Hematopoietic multipotent progenitor cell treated with erythropoietin and hydrocortisone succinate and interleukin-3 and kit ligand, for 8 days (in vitro differentiated cells): ENCODE data around the gene GMNN.
A peak's percentile ranks its signal among the peaks of the same experiment; 100 is the strongest.
"Not testable (repeated sequence)": the region's sequence is repeated elsewhere in the genome, so short reads cannot be mapped to it uniquely, and the experiment has no call there.

Source experiments
- DNase-seq: peaks from one replicate; pipeline ENCODE4 v3.0.0-alpha.2; 2015

GMNN gene

GRCh38 chr6:24774696-24775519, at the start of gene GMNN:
Gene GMNN (plus strand): TSS chr6:24774937. CDS start chr6:24777247, 2,310 bp downstream.
- DNase-seq: peak; percentile 97

DNA sequence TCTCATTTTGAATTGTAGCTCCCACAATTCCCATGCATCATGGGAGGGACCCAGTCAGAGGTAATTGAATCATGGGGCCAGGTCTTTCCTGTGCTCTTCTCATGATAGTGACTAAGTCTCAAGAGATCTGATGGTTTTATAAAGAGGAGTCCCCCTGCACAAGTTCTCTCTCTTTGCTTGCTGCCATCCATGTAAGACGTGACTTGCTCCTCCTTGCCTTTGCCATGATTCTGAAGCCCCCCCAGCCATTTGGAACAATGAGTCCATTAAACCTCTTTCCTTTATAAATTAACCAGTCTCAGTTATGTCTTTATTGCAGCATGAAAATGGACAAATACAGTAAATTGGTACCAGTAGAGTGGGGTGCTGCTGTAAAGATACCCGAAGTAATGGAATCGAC, 44.1 kb upstream of the GMNN start:
- DNase-seq: not testable (repeated sequence)

- not testable (repeated sequence) for DNase-seq
Observed at GRCh38 chr6:24731456-24732134, 43.1 kb upstream of the GMNN start.

DNA sequence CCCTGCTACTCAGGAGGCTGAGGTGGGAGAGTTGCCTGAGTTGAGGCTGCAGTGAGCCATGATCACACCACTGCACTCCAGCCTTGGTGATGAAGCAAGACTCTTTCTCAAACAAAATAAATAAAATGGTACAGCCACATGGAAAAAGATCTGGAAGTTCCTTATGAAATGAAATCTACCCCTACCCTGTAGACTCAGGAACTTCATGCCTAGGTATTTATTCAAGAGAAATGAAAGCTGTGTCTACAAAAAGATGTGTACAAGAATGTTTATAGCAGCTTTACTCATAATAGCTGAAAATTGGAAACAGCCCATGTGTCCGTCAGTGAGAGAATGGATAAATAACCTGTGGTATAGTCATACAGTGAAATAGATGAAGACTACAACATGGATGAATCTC, 40.6 kb upstream of the GMNN start:
- DNase-seq: no peak

DNA sequence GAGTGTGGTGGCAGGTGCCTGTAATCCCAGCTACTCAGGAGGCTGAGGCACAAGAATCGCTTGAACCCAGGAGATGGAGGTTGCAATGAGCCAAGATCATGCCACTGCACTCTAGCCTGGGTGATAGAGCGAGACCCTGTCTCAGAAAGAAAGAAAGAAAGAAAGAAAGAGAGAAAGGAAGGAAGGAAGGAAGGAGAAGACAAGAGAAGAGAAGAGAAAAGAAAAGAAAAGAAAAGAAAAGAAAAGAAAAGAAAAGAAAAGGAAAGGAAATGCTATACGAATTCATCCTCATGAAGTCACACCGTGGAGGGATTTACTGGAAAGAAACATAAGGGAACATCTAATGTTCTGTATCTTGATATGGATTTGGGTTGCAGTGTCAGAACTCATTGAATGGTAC, 40.0 kb upstream of the GMNN start:
- not testable (repeated sequence) for DNase-seq

DNA sequence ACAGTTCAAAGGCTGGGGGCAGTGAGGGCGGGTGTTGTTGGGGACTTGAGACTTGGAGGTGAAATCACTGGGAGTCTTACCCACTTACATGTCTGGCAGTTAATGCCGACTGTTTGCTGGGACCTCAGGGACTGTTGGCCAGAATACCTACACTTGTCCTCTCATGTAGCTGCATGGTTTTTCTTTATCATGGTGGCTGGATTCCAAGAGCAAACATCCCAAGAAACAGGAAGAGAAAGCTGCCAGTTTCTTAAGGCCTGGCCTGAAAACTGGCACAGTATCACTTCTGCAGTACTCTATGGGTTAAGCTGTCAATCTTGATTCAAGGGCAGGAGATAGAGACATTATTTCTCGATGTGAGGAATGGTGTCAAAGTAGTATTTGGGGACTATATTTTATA, 36.0 kb upstream of the GMNN start:
- no peak for DNase-seq

GRCh38 chr6:24740861-24741260, 33.9 kb upstream of the GMNN start:
- no peak for DNase-seq

- DNase-seq: no peak
Observed at GRCh38 chr6:24742216-24742738, 32.5 kb upstream of the GMNN start.

- peak; percentile 48 for DNase-seq
Observed at GRCh38 chr6:24743265-24743943, 31.3 kb upstream of the GMNN start.

- no peak for DNase-seq
Observed at GRCh38 chr6:24743944-24744335, 30.8 kb upstream of the GMNN start.

DNA sequence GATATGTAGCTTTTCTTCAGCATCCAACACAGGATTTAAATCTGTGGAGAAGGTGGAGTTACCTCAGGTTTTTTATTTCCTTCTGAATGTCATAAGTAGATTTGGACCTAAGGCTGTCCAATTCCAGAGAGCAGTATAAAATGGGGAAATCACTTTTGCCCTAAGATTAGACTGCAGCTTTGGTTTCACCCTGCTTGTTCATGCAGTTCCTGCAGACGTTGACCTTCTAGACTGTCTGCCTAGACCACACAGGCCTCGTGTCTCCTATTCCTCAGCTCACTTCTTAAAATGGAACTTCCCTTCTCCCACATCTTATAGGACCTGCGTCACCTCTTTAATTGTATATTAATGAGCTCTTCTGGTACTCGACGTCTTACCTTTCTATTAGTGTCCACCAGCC, 29.8 kb upstream of the GMNN start:
- DNase-seq: no peak

- DNase-seq: no peak
Observed at GRCh38 chr6:24749297-24749696, 25.4 kb upstream of the GMNN start.

- DNase-seq: not testable (repeated sequence)
Observed at GRCh38 chr6:24750878-24751277, 23.9 kb upstream of the GMNN start.

GRCh38 chr6:24752503-24752902, 22.2 kb upstream of the GMNN start:
- DNase-seq: no peak

DNA sequence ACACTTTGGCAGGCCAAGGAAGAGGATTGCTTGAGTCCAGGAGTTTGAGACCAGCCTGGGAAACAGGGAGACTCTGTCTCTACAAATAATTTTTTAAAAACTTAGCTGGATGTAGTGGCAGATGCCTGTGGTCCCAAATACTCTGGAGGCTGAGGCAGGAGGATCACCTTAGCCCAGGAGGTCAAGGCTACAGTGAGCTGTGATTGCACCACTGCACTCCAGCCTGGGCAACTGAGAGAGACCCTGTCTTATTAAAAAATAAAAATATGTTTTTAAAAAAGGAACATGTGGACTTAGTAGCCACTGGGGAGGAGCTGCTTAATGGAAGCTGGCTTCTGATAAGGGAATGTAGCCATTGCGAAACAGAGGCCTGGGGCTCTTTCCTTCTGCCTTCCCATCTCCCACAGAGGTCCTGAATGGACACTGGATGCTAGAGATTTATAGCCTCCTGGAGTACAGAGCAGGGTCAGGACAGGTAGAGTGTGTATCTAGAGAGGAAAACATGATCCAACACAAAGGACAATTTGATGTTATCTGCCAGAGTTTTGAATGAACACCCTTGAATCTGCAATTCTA, 21.7 kb upstream of the GMNN start:
- DNase-seq: no peak

- no peak for DNase-seq
Observed at GRCh38 chr6:24753545-24753944, 21.2 kb upstream of the GMNN start.

GRCh38 chr6:24754378-24754777, 20.4 kb upstream of the GMNN start:
- DNase-seq: not testable (repeated sequence)

DNA sequence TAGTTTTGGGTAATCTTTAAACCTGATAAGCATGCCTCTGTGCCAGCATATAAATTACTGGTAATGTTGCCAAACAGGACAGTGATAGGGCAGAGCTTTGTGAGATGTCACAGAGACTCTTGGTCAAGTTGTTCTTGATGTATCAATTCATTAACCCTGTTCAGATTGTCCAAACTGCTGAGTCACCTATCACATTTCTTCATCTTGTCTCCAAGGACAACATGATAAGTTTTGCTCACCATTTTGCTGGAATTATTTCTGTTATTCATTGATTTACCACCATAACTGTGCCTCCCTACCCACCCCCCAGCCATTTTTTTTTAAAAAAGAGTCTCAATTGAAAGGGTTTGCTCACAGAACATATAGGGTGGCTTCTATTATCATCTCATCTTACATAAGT, 19.5 kb upstream of the GMNN start:
- DNase-seq: peak; percentile 73

- DNase-seq: no peak
Observed at GRCh38 chr6:24757611-24758010, 17.1 kb upstream of the GMNN start.

GRCh38 chr6:24759718-24760117, 15.0 kb upstream of the GMNN start:
- no peak for DNase-seq

DNA sequence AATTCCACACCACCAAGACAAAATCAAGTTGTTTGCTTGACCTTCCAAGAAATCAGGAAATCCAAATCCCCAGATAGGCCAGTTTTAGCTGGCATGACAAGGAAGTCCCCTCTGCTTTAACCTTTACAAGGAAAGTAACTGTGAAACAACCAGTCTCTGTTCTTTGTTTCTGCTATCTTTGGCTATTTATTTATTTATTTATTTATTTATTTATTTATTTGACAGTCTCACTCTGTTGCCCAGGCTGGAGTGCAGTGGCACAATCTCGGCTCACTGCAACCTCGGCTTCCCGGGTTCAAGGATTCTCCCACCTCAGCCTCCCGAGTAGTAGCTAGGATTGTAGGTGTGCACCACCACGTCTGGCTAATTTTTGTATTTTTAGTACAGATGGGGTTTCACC, 14.5 kb upstream of the GMNN start:
- no peak for DNase-seq

GRCh38 chr6:24761193-24761835, 13.4 kb upstream of the GMNN start:
- peak; percentile 74 for DNase-seq

DNA sequence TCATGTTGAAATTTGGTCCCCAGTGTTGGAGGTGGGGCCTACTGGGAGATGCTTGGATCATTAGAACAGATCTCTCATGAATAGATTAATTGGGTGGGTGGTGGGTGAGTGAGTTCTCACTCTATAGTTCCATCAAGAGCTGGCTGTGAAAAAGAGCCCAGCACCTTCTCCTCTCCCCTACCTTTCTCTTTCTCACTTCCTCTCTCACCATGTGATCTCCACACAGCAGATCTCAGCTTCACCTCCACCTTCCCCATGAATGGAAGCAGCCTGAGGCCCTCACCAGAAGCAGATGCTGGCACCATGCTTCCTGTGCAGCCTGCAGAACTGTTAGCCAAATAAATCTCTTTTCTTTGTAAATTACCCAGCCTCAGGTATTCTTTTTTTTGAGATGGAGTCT, 12.9 kb upstream of the GMNN start:
- no peak for DNase-seq
